ES-I3 (cell line): Measurements from ENCODE around the gene JAKMIP1.
"Not testable (repeated sequence)": the region's sequence is repeated elsewhere in the genome, so short reads cannot be mapped to it uniquely, and the experiment has no call there.

ENCODE experiments used
- H3K36me3 ChIP-seq: 2 replicates; pipeline ENCODE4 v1.6.1; 2013; ENCODE audit warnings: mild to moderate bottlenecking, low read length, control low read depth, moderate library complexity; ENCODE audit not compliant: insufficient read depth
- H3K4me1 ChIP-seq: 2 replicates; pipeline ENCODE4 v1.6.1; 2013; ENCODE audit warnings: mild to moderate bottlenecking, control low read depth, low read length; ENCODE audit not compliant: insufficient read depth
- H3K9ac ChIP-seq: 2 replicates; pipeline ENCODE4 v1.6.1; 2013; ENCODE audit warnings: low read depth, mild to moderate bottlenecking, low read length, moderate library complexity
- H3K9me3 ChIP-seq: 2 replicates; pipeline ENCODE4 v1.6.1; 2013; ENCODE audit warnings: mild to moderate bottlenecking, low read length, moderate library complexity; ENCODE audit not compliant: control insufficient read depth, insufficient read depth

Gene JAKMIP1

GRCh38 chr4:6142511-6142910, 57.8 kb downstream of the JAKMIP1 start:
- H3K4me1 ChIP-seq = 0 out of 2 replicates have a peak, but pooled peaks cover 3% of the 10 kb centered on the region
- no peaks in the 10 kb centered on the region for H3K36me3 ChIP-seq
- H3K9me3 ChIP-seq = peaks cover 6% of the 10 kb centered on the region; the same call in 1 of the 2 replicates
- H3K9ac ChIP-seq = no peak overlapping the region

DNA sequence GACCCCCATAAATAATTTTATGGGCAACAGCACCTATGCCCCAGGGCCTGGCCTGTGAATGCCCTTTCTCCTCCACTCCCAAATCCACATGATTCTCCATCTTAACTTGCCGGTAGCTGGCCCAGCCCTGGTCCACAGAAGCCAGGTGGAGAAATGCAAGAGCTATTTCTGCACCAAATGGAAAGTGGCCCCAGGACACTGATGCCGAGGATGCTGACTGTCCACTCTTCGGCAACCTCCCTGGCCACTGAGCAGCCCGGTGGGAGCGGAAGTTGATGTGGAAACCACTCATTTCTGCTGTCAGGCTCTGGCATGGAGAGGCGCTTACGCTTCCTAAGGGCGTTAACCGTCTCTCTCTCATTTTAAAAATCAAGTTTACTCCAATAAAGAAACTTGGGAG, 58.8 kb downstream of the JAKMIP1 start:
- no peaks in the 10 kb centered on the region for H3K36me3 ChIP-seq
- peaks cover 6% of the 10 kb centered on the region; the same call in 1 of the 2 replicates for H3K9me3 ChIP-seq
- H3K4me1 ChIP-seq = 0 out of 2 replicates have a peak, but pooled peaks cover 3% of the 10 kb centered on the region
- H3K9ac ChIP-seq = no peak overlapping the region

GRCh38 chr4:6141021-6141420, 59.3 kb downstream of the JAKMIP1 start:
- H3K4me1 ChIP-seq, H3K9me3 ChIP-seq, H3K9ac ChIP-seq, H3K36me3 ChIP-seq: not testable (repeated sequence)

GRCh38 chr4:6137747-6138135, 62.6 kb downstream of the JAKMIP1 start:
- Histone ChIP-seq H3K9me3 (no peaks in the 10 kb centered on the region), H3K9ac (no peak overlapping the region), H3K4me1 (0 out of 2 replicates have a peak, but pooled peaks cover 3% of the 10 kb centered on the region), H3K36me3 (no peaks in the 10 kb centered on the region)

- H3K36me3 ChIP-seq = no peaks in the 10 kb centered on the region
- H3K9ac ChIP-seq = no peak overlapping the region
- 0 out of 2 replicates have a peak, but pooled peaks cover 3% of the 10 kb centered on the region for H3K4me1 ChIP-seq
- no peaks in the 10 kb centered on the region for H3K9me3 ChIP-seq
Observed at GRCh38 chr4:6137027-6137746, 63.2 kb downstream of the JAKMIP1 start.

GRCh38 chr4:6134612-6135220, 65.6 kb downstream of the JAKMIP1 start:
- Histone ChIP-seq H3K4me1 (no peaks in the 10 kb centered on the region), H3K9me3 (no peaks in the 10 kb centered on the region), H3K9ac (no peak overlapping the region), H3K36me3 (no peaks in the 10 kb centered on the region)

DNA sequence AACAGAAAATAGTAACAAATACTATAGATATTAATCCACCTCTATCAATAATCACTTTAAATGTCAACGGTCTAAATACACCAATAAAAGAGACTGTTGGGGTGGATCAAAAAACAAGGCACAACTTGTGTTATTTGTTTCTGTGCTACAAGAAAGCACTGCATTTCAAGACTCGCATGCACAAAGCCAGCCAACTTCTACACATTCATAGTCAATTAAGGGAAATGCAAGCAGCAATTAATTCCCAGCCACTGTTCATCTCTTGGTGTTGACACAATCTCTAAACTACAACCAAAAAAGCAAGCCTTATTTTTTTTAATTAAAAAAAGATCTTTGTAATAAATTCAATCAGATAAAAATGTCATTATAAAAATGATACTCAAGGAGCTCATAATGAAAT, 67.6 kb downstream of the JAKMIP1 start:
- Histone ChIP-seq H3K4me1 (no peaks in the 10 kb centered on the region), H3K9ac (no peak overlapping the region)

DNA sequence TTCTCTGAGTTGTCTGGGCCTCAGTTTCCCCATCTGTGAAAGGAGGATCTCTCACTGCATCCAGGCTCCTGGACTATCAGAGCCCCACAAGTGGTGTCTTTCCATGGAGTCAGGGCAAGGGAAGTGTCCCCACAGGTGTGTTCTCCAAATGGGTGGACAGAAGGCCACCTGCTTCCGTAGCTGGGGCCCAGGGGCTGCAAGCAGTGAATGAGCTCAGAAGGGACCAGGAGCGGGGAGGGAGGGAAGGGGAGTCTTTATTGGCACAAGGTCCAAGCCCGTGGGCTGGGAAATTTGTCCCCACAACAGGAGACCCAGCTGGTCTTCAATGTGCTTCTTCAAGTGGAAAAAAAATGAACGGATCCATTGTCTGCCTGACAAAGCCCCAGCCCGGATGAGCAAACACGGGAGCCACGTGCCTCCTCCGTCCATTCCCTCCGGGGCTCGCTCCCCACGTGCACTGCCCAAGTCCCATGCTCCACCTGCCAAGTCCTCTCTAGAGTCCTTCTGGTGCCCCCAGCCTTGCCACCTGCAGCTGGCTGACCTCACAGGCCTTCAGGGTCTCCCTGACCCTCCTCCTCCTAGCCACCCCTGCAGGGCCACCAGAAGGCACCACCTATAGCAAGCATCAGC, 72.0 kb downstream of the JAKMIP1 start:
- Histone ChIP-seq H3K4me1 (no peaks in the 10 kb centered on the region), H3K9me3 (no peaks in the 10 kb centered on the region), H3K36me3 (no peaks in the 10 kb centered on the region), H3K9ac (no peak overlapping the region)

More for the DNA sequence above, 67.6 kb downstream of the JAKMIP1 start:
- H3K36me3 ChIP-seq = no peaks in the 10 kb centered on the region
- H3K9me3 ChIP-seq = no peaks in the 10 kb centered on the region

DNA sequence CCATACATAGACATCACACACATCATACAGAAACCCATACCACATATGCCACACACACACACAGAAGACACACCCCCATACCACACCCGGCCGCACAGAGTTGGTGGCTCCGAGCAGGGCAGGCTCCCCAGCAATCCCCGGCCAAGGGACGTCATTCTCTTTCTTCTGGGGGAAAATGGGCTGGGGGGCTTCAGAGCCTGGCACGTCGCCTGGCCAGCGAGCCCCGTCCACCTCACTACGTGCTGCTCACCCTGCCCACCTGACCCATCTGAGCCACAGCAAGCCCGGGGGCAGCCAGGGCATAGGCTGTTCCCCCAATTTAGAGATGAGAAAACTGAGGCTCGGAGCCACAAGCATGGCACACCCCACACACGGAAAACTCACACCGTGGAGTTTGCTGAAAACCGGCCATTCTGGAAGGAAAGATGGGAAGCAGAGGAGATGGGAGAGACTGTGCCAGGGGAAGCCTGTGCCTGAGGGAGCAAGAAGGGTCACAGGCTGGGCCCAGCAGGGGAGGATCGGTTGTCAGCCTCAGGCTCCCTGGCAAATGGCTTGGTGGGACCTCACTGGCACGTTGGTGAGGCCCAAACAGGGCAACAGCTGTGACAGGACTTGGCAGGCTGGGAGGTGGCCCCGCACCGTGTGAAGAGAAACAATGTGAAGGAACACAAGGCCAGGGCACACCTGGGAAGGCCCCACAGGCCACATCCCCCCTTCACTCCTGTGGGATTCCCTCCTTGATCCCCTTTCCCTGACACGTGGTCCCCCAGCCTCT, 73.2 kb downstream of the JAKMIP1 start:
- Histone ChIP-seq H3K36me3 (no peaks in the 10 kb centered on the region), H3K9ac (no peak overlapping the region), H3K9me3 (no peaks in the 10 kb centered on the region), H3K4me1 (no peaks in the 10 kb centered on the region)

DNA sequence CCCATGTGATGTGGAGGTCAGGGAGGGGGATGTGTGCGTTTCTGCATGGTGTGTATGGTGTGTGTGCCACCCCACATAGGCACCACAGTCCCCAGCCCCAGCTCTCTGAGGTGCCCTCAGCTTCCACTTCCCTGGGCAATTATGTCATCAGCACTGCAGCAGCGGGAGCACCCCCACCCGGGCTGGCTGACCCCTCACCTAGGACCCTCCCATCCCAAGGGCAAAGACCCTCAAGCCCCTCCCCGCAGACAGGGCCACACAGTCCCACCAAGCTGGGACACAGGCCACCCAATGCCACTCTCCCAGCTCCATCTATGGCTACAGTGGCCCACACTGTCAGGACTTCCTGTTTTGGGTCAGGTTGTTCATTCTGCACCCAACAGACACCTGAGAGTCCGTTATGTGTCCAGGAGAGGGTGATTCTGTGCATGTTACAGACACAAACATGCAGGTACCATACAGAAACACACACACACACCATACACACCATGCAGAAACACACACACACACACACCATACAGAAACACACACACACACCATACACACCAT, 75.2 kb downstream of the JAKMIP1 start:
- no peaks in the 10 kb centered on the region for H3K36me3 ChIP-seq
- no peaks in the 10 kb centered on the region for H3K9me3 ChIP-seq
- H3K4me1 ChIP-seq = no peaks in the 10 kb centered on the region
- H3K9ac ChIP-seq = no peak overlapping the region

- Histone ChIP-seq H3K9me3 (no peaks in the 10 kb centered on the region), H3K36me3 (no peaks in the 10 kb centered on the region), H3K4me1 (no peaks in the 10 kb centered on the region), H3K9ac (no peak overlapping the region)
Observed at GRCh38 chr4:6124386-6125102, 75.8 kb downstream of the JAKMIP1 start.

DNA sequence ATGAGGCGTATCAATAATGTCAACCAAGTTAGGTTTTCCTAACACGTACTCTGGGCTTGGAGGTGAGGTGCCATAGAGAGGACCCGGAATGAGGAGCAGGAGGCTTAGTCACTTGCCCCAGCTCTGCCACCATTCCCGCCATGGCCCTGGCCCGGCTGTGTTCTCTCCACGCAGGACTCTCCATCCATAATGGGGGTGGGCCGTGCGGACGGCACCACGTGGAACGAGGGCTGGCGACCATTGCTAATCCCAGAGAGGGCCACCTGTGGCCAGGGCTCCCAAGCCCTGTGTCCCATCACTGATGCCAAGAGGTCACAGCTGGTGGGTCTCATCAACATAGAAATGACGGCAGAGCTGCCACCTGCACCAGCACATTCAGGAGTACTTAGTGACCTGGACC, 76.4 kb downstream of the JAKMIP1 start:
- no peaks in the 10 kb centered on the region for H3K4me1 ChIP-seq
- no peak overlapping the region for H3K9ac ChIP-seq
- H3K9me3 ChIP-seq = no peaks in the 10 kb centered on the region
- no peaks in the 10 kb centered on the region for H3K36me3 ChIP-seq

GRCh38 chr4:6123541-6123940, 76.8 kb downstream of the JAKMIP1 start:
- no peaks in the 10 kb centered on the region for H3K4me1 ChIP-seq
- H3K9me3 ChIP-seq = no peaks in the 10 kb centered on the region
- H3K36me3 ChIP-seq = no peaks in the 10 kb centered on the region
- H3K9ac ChIP-seq = no peak overlapping the region

- H3K9me3 ChIP-seq = no peaks in the 10 kb centered on the region
- no peaks in the 10 kb centered on the region for H3K36me3 ChIP-seq
- no peak overlapping the region for H3K9ac ChIP-seq
- peaks cover 4% of the 10 kb centered on the region for H3K4me1 ChIP-seq
Observed at GRCh38 chr4:6123116-6123515, 77.2 kb downstream of the JAKMIP1 start.
